ENCODE data around the gene HOMER3. TPM values are rescaled to one million over a fixed set of nuclear protein-coding genes. Genes with fewer than 3 reads are reported as not detected.
"Not testable (repeated sequence)": the region's sequence is repeated elsewhere in the genome, so short reads cannot be mapped to it uniquely, and the experiment has no call there.

HOMER3 gene
- total RNA-seq, 1 donor from 2014 or later: 68.9 TPM

DNA sequence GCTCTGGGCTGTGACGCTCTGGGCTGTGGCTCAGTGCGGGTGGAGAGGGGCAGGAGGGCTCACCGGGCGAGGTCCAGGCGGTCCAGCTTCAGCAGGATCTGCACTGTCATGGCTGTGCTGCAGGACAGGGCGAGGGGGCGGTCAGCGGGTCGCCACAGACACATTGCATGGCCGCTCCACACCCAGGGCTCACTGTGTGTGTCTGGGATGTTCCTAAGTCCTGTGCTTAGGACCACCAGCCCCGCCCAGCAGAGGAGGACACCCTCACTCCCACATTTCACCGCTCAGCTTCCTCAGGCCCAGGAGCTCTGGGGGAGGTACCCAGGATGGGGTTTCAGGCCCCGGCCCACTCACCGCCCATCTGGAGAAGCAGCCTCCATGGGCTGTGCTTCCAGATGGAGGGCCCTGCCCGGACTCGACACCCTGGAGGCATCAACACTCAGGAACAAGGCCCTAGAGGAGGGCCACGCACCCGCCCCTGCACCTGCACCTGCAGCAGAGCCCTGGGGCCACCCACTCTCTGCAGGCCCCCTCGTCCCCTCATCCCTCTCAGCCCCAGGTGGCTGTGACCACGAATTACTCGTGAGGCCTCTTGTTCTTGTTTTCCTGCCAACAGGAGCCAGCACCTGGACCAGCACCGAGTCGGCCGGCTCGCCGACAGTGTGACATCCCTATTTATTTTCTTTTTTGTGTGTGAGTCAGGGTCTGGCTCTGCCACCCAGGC, 35.3 kb downstream of the HOMER3 start:
- TF ChIP-seq, protein P1, sequence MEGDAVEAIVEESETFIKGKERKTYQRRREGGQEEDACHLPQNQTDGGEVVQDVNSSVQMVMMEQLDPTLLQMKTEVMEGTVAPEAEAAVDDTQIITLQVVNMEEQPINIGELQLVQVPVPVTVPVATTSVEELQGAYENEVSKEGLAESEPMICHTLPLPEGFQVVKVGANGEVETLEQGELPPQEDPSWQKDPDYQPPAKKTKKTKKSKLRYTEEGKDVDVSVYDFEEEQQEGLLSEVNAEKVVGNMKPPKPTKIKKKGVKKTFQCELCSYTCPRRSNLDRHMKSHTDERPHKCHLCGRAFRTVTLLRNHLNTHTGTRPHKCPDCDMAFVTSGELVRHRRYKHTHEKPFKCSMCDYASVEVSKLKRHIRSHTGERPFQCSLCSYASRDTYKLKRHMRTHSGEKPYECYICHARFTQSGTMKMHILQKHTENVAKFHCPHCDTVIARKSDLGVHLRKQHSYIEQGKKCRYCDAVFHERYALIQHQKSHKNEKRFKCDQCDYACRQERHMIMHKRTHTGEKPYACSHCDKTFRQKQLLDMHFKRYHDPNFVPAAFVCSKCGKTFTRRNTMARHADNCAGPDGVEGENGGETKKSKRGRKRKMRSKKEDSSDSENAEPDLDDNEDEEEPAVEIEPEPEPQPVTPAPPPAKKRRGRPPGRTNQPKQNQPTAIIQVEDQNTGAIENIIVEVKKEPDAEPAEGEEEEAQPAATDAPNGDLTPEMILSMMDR (IDR thresholded peaks at IDR 0.05): no peak
- no peaks in the 10 kb centered on the region for H3K27me3 Mint-ChIP-seq (ENCODE audit: unreplicated experiment)
- no peak overlapping the region for H3K27ac Mint-ChIP-seq (ENCODE audit: unreplicated experiment)
- no peak overlapping the region for H3K4me3 Mint-ChIP-seq (ENCODE audit: unreplicated experiment)
- peak; percentile 83 for DNase-seq (ENCODE audit: extremely low spot score, unreplicated experiment)
- no peaks in the 10 kb centered on the region for H3K4me1 Mint-ChIP-seq (ENCODE audit: unreplicated experiment)
- H3K36me3 Mint-ChIP-seq (ENCODE audit: unreplicated experiment): peaks cover 9% of the 10 kb centered on the region
- H3K9me3 Mint-ChIP-seq (ENCODE audit: unreplicated experiment): no peaks in the 10 kb centered on the region

DNA sequence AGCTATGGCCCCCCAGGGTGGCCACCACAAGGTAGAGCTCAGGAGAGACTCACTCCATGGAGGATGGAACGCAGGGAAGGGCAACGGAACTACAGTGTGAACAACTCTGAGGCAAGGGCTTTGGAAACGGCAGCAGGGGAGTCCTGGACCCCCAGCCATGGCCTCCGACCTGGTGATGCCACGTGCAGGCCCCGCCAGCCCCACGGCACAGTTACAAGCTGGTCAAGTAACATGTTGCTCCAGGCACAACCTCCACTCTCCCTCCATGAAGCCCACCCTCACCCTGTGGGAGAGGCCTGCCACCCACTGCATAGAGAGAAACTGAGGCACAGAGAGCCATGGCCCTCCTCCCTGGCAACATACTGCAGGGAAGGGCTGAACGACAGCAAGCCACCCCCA, 36.0 kb downstream of the HOMER3 start:
- H3K27ac Mint-ChIP-seq (ENCODE audit: unreplicated experiment): no peak overlapping the region
- H3K4me1 Mint-ChIP-seq (ENCODE audit: unreplicated experiment): no peaks in the 10 kb centered on the region
- DNase-seq (ENCODE audit: extremely low spot score, unreplicated experiment): no peak
- H3K27me3 Mint-ChIP-seq (ENCODE audit: unreplicated experiment): no peaks in the 10 kb centered on the region
- H3K4me3 Mint-ChIP-seq (ENCODE audit: unreplicated experiment): no peak overlapping the region
- TF ChIP-seq, protein P1 (IDR thresholded peaks at IDR 0.05): no peak
- H3K36me3 Mint-ChIP-seq (ENCODE audit: unreplicated experiment): peaks cover 9% of the 10 kb centered on the region
- no peaks in the 10 kb centered on the region for H3K9me3 Mint-ChIP-seq (ENCODE audit: unreplicated experiment)

DNA sequence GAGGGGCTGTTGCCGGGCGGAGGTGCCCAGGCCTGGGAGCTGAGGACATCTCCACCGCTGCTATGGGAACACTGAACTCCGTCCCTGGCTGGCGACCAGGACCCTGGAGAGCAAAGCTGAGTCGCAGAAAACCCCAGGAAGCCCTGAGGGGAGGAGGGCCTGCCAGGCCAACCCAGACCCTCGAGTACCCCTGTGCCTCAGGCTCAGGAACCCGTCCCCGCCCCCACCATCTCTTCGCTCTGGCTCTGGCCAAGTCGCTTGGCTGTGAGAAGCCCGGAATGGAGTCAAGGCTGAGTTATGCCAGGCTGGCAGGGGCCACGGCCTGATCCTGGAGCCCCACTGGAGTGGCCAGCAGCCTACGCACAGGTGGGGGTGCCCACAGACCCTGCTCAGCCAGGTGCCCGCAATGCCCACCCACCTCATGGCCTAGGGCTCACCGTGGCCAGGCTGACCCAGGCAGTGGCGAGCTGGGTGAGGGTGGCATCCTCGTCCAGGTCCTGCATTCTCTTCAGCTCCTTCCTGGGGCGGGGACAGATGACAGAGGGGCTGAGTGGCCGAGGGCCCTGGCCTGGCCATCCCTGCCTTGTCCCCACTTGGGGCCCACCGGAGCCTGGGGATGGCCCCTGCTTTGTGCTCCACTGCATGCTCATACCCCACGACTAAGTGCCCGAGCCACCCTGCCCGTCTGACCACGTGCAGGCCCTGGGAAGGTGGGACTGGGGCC, 36.5 kb downstream of the HOMER3 start:
- DNase-seq (ENCODE audit: extremely low spot score, unreplicated experiment): no peak

DNA sequence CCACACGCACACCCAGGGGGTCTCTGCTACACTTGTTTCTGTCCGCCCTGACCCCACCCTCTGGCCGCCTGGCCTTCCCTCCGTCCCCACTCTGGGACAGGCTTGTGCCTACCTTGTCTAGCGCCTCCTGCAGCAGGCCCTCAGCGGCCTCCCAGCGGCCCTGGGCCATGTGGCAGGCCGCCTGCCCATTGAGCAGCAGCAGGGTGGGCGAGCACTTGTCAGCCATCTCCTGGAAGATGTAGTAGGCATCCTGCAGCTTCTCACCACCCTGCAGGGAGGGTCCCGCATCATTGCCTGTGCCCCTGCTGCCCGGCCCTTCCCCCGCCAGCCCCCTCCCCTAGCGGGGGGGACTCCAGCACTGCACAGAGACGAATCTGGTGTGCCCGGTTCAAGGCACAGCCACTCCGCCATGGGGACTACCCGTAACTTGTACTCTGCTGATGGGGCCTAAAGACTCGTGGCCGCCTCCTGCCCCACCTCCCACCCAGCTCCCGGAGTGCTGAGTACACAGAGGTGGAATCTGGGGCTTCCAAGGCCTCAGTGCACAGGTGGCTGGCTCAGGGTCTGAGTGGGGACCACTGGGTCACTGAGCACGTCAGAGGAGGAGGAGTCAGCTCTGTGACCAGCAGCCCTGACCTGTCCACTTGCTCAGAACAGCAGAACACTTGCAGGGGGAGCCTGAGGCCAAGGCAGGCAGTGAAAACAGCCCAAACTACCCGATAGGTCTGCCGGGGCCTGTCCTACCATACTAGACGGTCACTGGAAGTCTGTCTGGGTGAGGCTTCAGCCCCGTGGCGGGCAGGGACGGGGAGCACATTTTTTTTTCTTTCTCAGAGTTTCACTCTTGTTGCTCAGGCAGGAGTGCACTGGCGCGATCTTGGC, 37.6 kb downstream of the HOMER3 start:
- Mint-ChIP-seq H3K4me1 (ENCODE audit: unreplicated experiment) (no peaks in the 10 kb centered on the region), H3K9me3 (ENCODE audit: unreplicated experiment) (no peaks in the 10 kb centered on the region), H3K4me3 (ENCODE audit: unreplicated experiment) (no peak overlapping the region), H3K36me3 (ENCODE audit: unreplicated experiment) (peaks cover 5% of the 10 kb centered on the region), H3K27ac (ENCODE audit: unreplicated experiment) (no peak overlapping the region), H3K27me3 (ENCODE audit: unreplicated experiment) (no peaks in the 10 kb centered on the region)
- TF ChIP-seq, protein P1 (IDR thresholded peaks at IDR 0.05): no peak
- no peak for DNase-seq (ENCODE audit: extremely low spot score, unreplicated experiment)

More for the DNA sequence above, 36.5 kb downstream of the HOMER3 start:
- no peak overlapping the region for H3K4me3 Mint-ChIP-seq (ENCODE audit: unreplicated experiment)
- no peak overlapping the region for H3K27ac Mint-ChIP-seq (ENCODE audit: unreplicated experiment)
- no peaks in the 10 kb centered on the region for H3K4me1 Mint-ChIP-seq (ENCODE audit: unreplicated experiment)
- peaks cover 5% of the 10 kb centered on the region for H3K36me3 Mint-ChIP-seq (ENCODE audit: unreplicated experiment)
- H3K9me3 Mint-ChIP-seq (ENCODE audit: unreplicated experiment): no peaks in the 10 kb centered on the region
- H3K27me3 Mint-ChIP-seq (ENCODE audit: unreplicated experiment): no peaks in the 10 kb centered on the region
- TF ChIP-seq, protein P1 (IDR thresholded peaks at IDR 0.05): no peak

DNA sequence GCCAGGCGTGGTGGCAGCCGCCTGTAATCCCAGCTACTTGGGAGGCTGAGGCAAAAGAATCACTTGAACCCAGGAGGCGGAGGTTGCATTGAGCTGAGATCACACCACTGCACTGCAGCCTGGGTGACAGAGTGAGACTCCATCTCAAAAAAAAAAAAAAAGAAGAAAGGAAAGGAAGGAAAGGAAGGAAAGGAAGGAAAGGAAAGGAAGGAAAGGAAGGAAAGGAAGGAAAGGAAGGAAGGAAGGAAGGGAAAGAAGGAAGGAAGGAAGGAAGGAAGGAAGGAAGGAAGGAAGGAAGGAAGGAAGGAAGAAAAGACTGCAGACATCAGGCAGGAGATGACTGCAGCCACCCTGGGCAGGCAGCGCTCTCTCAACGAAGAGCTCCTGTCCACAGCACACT, 38.5 kb downstream of the HOMER3 start:
- H3K27me3 Mint-ChIP-seq (ENCODE audit: unreplicated experiment); H3K4me1 Mint-ChIP-seq (ENCODE audit: unreplicated experiment); H3K4me3 Mint-ChIP-seq (ENCODE audit: unreplicated experiment); H3K9me3 Mint-ChIP-seq (ENCODE audit: unreplicated experiment); H3K36me3 Mint-ChIP-seq (ENCODE audit: unreplicated experiment); H3K27ac Mint-ChIP-seq (ENCODE audit: unreplicated experiment); DNase-seq (ENCODE audit: extremely low spot score, unreplicated experiment): not testable (repeated sequence)
